Renal cortical epithelial cell (primary cell): ENCODE results near the gene TRIM41. TPM values are rescaled to one million over a fixed set of nuclear protein-coding genes. Genes with fewer than 3 reads are reported as not detected.
A peak's percentile ranks its signal among the peaks of the same experiment; 100 is the strongest.
"Not testable (repeated sequence)": the region's sequence is repeated elsewhere in the genome, so short reads cannot be mapped to it uniquely, and the experiment has no call there.

Experiments used
- DNase-seq: peaks from one replicate; pipeline ENCODE4 v3.0.0-alpha.2; 2011; ENCODE audit warnings: low read depth
- total RNA-seq: library from RNA; depleted of rRNA; stranded (reverse); fragments of >200 nt; gene quantifications from 2 replicates; pipeline ENCODE4 v1.2.3, GENCODE V29; 2014

Gene TRIM41
- total RNA-seq, 1 donor from 2014 or later = 12.8 TPM

DNA sequence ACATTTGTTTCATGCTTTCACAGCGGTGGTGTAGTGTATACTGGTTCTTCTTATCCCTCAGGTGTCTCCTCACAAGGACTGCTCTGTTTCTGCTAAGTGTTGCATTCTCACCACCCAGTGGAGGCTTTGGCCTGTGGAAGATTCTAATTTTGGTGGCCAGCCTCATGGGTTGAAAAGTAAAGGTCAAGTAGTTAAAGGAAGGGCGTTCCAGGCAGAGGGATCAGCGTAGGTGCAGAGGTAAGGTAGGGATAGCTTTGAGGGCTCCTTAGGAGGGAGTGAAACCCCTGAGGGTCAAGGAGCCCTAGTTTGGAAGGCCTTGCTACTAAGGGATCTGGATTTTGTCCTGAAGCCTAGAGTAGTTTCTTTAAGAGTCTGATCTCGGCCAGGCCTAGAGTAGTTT is 25.2 kb downstream of the TRIM41 start:
- no peak for DNase-seq

DNA sequence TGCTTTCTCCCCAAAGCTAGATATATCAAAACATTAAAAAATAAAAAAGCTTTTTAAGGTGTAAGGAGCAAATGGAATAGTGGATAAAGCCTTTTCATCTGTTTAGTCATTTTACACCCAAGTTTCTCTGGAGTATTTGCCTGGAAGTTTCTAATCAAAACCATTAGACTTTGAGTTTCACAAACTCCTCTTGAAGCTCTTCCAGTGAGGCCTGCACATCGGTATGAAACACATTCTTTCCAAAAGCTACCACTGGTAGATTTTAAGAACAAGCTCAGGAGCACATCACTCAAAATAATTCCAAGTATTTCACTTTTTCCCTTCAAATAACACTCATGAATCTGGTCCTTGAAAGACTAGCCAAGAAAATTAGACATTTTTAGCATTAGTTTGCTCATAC is 32.2 kb downstream of the TRIM41 start:
- DNase-seq = no peak

DNA sequence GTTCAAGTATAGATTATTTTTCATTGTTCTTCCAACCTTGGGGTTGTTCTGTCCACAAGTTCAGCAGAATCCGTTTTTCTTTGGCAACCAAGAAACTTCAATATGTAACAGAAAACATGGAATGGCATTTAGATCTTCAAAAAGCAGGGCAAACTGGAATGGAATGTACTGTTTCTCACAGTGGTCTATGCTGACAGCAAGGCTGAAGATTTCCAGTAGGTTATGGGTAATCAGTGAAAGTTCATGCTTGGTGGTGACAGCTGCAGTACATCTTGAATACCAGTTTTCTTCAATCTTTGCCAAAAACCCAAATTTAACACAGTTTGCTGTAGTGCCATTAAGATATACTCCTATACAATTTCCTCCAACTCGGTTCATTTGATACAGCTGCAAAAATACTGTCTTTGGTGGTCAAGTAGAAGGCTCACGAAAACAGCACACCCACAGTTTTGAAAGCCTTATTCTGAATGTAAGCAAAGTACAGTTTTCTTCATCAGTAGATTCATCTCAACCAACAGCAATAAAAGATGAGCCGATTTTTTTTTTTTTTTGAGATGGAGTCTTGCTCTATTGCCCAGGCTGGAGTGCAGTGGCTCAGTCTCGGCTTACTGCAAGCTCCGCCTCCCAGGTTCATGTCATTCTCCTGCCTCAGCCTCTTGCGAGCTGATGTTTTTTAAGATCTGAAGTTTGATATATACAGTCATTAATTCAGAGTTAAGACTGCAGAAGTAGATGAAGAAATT is 32.9 kb downstream of the TRIM41 start:
- DNase-seq = no peak

DNA sequence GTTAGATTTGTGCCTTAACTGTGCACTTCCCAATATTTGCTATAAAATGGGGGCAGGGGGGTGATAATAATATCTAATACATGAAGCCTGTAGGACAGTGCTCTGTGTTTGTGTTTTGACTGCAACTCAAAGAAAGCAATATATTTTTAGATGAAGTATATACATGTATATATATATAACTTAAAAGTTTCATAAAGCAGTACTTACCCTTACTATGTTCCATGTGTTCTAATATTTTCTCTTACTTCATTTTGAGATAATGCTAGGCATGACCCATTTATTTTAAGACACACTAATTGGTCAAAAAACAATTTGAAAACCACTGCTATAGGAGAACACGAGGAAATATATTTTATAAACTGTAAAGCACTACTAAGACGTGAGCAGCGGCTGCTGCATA is 35.5 kb downstream of the TRIM41 start:
- no peak for DNase-seq

DNA sequence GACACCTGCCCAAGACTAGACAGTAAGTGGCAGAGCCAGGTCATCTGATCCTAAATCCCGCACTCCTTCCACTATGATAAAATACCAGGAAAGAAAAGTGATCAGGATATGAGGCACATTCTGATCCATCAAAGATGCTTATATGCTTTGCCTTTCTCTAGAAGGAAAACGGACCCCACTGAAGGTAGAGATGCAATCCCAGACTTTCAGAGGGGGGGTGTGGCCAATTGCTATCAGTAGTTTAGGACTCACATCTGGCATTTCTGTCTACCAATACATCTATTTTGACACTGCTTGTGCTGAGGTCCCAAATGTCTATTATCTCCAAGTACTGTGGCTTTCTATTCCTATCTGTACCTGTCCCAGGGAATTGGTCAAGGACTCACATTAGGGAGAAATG is 36.2 kb downstream of the TRIM41 start:
- DNase-seq = no peak

DNA sequence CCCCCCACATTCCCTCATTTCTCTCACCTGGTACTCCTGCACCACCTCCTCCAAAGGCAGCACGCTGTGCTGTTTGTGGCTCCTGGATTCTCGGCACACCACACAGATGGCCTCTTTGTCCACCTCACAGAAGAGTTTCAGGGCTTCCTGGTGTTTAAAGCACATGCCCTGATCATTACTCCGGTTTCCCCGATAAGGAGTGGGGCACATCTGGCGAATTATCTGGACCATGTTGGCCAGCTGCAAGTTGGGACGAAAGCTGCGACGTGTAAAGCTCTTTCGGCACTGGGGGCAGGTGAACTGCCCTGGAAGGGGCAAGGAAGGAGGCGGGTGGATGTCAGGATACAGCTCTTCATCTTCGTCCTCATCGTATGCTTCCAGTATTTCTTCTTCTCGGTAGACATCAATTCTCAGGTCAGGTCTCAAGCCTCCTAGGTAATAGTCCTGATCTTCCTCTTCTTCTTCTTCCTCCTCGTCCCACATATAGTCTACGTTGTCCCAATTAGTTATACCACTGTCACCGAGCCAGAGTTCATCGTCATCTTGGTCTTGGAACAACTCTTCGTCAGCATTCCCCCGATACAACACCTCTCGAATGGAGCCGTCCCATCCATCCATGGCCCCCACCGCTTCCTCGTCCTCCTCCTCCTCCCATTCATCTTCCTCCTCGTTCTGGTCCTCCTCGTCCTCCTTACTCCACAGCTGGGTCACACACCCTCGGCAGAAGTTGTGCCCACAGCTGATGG is 37.1 kb downstream of the TRIM41 start:
- DNase-seq = no peak

DNA sequence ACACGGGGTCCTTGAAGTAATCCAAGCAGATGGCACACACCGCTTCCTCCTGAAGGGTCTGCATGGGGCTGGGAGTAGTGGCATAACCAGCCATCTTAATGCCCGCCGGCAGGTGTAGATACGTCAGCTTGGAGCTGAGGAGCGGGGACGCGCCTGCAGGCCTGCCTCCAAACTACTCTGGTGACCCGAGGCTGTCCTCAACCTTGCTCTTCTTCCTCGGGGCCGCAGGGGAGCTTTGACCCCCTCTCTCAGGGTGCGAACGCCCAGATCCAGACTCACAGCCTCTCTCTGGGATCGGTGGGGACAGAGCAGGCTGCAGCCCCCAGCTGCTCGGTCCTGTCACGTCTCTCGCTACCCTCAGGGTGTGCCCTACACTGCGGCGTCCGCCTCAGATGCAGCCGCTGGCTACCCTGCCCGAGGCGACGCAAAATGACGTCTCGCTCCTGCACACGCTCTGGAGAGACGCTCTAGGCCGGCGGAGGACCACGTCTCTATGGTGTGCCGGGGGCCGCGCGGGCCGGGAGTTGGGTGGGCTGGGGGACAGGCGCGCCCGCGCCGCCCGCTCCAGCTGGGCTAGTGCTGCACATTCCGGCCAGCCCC is 37.7 kb downstream of the TRIM41 start, which contains the start of gene TRIM52:
Gene TRIM52, minus strand, starts transcription at position 424 of the 600 bp plus-strand sequence. Its CDS starts 330 bp downstream, at position 94.
- peak; percentile 74 for DNase-seq

DNA sequence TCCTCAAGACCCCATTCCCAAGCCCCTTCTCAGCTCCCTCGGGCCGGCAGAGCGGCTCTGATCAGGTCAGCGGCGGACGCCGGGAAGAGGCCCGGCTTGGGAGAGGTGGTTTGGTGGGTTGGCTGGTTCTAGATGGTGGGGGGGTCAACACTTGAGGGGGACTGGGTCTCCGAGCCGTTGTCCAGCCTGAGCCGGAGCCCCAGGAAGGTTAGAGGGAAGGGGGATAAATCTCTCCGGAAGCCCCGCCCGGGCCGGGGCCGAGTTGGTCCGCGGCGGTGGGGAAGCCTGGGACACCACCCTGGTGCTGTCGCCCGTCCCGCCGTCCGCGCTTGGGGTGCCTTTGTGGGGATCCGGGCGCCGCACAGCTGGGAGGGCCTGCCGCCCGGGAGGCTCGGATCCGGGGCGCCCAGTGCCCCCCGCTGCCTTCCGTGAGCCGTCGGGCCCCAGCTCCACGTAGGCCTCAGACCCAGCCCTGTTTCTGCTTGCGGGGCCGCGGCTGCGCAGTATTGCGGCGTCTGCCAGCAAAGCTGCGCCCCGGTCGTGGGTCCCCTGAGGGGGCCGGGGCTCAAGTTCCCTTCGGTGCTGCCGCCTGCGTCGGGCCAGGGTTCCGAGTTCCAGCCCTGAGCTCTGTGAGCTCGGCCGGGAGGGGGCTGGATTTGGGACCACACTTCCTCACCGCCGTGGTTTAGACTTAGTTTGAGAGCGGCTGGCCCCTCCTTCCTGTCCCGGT is 38.4 kb downstream of the TRIM41 start:
- no peak for DNase-seq

DNA sequence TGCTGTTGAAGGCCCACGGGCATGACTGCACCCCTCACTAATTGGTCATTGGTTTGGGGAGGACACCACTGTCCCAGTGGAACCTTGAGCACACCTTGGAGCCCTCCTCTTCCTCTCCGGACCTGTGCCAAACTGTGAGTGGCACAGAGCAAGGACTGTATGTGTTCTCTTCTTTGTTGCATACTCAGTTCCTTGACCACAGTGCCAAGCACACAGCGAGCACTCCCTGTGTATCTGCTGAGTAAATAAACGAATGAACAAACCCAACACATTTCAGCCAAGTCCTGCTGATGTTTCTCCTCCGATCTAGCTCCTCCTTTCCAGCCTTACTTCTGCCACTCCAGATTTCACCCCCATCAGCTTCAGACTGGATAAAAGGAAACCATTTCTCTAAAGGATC is 40.6 kb downstream of the TRIM41 start:
- DNase-seq = no peak

DNA sequence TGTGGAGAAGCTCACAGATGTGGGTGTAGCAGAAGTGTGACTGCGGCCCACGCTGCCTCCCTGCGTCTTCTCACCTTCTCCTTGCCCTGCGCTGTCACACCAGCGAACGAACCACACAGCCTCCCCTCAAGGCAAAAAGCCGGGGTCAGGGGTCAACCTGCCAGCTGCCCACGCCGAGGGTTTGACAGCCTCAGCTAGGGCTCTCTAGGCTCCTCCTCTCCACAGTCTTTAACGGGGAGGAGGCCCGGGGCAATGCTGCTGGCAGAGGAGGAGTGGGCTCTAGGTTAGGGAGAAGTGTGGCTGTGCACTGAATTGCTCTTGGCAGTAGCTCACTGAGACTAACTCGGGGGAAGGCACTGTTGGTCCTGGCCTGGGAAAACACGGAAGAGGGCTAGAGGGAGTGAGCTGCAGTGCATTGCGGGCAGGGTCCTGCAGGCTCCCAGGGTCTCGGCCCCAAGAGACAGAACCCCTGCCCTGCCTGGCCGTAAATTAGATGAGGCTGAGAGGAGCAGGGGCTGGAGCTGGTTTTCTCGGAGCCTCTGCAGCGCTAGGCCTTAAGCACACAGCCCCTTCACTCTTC is 42.1 kb downstream of the TRIM41 start:
- DNase-seq = no peak

DNA sequence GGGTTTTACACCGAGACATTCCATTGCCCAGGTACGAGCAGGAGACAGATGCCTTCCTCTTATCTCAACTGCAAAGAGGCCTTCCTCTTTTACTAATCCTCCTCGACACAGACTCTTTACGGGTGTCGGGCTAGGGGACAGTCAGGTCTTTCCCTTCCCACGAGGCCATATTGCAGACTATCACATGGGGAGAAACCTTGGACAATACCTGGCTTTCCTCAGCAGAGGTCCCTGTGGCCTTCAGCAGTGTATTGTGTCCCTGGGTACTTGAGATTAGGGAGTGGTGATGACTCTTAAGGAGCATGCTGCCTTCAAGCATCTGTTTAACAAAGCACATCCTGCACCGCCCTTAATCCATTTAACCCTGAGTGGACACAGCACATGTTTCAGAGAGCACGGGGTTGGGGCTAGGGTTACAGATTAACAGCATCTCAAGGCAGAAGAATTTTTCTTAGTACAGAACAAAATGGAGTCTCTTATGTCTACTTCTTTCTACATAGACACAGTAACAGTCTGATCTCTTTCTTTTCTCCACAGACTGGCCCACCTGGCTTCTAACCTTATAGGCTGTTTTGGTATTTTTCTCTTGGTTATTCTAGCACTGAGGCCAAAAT is 44.3 kb downstream of the TRIM41 start:
- DNase-seq = not testable (repeated sequence)

DNA sequence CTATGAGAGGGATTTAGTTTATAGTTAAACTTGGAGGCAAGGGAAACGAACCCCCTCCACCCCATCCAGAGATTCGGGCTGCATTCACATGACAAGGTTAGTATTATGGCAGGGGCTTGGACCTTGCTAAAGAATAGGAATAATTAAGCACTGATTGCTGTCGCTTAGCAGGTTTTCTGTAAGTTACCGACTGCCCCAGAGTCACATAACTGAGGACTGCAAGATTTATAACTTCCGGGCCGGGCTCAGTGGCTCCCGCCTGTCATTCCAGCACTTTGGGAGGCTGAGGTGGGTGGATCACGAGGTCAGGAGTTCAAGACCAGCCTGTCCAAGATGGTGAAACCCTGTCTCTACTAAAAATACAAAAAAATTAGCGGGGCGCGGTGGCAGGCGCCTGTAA is 44.8 kb downstream of the TRIM41 start:
- not testable (repeated sequence) for DNase-seq

DNA sequence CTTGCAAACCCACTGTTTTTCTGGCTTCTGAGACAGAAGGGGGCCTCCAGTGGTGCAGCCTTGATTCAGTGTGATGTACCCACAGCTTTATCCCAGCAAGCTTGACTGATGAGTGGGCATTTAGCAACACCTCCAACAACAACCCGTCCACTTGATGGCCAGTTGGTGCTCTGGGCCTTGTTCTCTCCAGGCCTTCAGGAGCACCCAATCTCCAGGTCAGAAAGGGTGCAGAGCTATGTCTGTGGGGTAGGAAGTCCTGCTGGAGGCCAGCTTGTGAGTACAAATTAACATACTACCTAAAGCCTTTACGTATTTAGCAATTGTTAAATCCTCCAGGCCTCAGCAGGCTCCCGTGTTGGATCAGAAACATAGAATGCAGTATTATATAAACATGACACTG is 48.0 kb downstream of the TRIM41 start:
- DNase-seq = no peak

DNA sequence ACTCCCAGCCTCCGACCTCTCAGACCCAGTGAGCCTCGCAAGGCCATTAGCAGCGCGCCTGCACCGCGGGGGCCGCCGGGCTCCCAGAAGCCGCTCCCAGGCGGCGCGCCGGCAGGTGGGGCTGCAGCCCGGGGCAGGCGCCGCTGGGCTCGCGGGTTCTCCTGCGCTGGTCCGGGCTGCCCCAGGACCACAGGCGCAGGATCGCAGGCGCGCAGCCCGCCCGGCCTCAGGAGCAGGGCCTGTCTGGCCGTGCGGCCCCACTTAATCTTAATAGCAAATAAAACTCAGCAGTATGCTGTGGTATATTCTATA is 50.3 kb downstream of the TRIM41 start:
- DNase-seq = not testable (repeated sequence)

DNA sequence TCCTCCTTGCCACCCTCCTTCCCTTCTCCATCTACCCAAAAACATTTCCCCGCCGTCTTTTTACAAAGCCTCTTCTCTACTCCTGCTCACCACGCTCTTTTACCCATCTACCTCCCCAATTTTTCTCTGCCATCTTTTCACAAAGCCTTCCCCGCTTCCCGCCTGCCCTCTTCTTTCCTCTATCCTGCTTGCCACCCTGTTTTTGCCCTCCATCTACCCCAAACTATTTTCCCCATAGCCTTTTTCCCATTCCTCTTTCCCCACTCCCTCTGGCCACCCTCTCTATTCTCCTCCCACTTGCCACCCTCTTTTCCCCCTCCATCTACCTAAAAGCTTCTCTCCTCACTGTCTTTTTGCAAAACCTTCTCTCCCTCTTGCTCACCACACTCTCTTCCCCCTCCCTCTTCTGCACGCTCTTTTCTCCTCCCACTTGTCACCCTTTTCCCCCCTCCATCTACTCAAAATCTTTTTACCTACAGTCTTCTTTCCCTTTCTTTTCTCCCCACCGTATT is 57.2 kb downstream of the TRIM41 start:
- no peak for DNase-seq

DNA sequence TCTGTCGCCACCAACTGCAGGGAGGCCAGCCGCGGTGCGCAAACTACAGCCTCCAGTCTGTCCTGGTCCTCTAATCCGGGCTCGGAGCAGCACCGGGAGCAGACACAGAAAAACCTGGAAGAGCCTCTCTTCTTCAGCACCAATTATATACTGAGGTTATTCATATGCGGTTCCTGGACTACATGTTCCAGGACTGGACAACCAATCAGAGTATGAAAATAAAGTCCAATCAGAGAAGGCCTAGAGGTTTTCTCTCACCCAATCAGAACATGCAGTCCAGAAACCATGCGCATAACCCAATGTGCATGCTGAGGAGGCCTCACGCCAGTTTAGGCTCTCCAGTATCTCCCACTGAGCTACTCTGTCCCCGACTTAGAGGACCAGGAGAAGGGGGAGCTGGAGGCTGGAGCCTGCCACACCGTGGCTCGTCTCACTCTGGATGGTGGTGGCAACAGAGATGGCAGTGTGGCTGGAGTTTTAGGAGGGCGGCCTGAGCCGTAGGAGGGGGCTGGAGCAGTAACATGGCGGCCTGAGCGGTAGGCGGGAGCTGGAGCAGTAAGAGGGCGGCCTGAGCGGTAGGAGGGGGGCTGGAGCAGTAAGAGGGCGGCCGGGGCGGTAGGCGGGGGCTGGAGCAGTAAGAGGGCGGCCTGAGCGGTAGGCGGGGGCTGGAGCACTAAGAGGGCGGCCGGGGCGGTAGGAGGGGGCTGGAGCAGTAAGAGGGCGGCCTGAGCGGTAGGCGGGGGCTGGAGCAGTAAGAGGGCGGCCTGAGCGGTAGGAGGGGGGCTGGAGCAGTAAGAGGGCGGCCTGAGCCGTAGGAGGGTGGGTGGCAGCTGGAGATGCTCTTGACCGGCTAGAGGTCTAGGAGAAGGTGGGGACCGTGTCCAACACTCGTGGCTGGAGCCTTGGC is 58.2 kb downstream of the TRIM41 start:
- DNase-seq = no peak

DNA sequence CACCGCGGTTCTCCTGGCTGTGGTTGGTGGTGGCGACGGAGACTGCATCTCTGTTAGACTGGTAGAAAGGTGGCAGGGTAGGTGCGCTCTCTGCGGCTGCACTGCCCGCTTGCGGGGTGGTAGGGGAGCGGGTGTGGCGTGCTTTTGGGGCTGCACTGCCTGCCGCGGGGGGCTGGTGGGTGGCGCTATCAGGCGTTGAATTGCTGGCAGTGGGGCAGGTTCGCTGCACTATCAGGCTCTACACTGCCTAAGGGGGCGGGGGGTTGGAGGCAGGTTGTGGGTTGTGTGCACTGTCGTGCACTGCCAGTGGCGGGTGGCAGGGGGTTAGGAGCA is 58.9 kb downstream of the TRIM41 start:
- no peak for DNase-seq

DNA sequence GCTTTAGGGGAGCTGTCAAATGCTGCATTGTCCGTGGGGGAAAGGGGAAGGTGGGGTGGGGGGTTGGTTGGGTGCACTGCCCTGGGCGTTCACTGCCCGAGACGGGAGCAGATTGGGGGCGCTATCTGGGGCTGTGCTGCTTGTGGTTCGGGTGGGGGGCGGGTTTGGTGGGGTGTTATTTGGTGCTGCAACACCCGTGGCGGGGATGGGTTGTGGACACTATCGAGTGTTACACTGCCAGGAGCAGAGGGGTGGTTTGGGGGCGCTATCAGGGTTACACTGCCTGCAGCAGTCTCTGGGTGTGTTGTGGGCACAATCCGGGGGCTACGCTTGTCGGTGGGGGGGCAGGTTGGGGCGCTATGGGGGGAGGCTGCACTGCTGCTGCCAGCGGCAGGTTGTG is 59.3 kb downstream of the TRIM41 start:
- not testable (repeated sequence) for DNase-seq

DNA sequence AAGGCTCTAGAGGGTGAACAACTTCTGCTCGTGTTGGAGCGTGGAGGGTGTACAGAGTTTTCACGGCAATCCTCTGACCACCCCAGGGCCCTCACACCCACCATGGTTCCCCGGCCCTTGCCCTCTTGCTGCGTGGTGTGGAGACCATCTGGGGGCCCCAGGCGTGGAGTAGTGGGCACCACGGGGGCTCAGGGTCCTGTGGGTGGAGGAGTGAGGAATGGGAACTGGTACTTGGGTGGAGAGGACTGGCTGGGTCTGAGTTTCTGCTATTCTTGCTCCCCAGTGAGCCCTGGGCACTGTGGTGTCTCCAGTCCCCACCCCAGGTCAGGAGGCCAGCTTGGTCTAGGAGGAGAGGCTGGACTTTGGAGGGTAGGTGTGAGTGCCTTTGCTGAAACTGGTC is 59.8 kb downstream of the TRIM41 start:
- DNase-seq = no peak

DNA sequence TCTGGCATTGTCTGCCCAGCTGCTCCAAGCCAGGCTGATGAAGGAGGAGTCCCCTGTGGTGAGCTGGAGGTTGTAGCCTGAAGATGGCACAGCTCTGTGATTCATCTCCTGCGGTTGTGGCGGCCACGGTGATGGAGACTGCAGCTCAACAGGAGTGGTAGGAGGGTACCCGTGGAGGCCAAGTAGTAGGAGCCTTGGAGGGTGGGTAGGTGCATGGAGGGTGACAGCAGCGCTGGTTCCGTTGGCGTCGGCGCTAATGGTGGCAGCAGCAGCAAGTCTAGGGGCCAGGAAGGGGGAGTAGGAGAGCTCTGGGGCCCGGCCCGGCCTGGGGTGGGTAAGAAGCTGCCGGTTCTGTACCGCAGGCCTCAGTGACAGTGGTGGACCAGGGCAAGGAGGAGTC is 60.3 kb downstream of the TRIM41 start:
- no peak for DNase-seq
